Measurements from ENCODE around the gene CNKSR2.

DNA sequence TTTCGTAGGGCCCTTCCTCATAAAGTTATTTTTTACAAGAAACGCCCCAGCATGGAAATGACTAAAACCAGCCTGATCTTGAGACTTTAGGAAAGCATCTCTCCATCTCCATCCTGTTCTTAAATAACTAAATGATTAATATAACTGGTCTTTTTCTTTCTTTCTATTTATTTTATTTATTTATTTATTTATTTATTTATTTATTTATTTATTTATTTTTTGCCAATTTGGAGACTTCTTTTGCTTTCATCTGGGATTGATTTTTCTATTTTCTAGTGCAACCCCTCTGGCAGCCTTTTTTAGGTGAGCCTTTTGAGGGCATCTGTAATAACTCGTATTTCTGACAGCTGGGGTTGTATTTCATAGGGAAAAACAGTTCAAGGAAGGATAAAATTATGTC, 285.1 kb downstream of the CNKSR2 start:
- TF ChIP-seq CTCF (conservative IDR thresholded peaks at IDR 0.05 in 1 of 2, IDR thresholded peaks at IDR 0.05 in 1 of 2; ENCODE audit: extremely low read depth in 1 of 2, insufficient read depth in 1 of 2, low read depth in 1 of 2, low read length in 2 of 2), result no peak
- TF ChIP-seq EZH2 (IDR thresholded peaks at IDR 0.05; ENCODE audit: borderline replicate concordance, low read length), result no peak

All from mammary epithelial cell (primary cell).